ENCODE measurements around the gene DGKQ. TPM values are rescaled to one million over a fixed set of nuclear protein-coding genes. Genes with fewer than 3 reads are reported as not detected.
"Not testable (repeated sequence)": the region's sequence is repeated elsewhere in the genome, so short reads cannot be mapped to it uniquely, and the experiment has no call there.

Gene DGKQ
- total RNA-seq, 4 donors from 2014 or later = 4.8 to 10.2 (median 8.1) TPM

DNA sequence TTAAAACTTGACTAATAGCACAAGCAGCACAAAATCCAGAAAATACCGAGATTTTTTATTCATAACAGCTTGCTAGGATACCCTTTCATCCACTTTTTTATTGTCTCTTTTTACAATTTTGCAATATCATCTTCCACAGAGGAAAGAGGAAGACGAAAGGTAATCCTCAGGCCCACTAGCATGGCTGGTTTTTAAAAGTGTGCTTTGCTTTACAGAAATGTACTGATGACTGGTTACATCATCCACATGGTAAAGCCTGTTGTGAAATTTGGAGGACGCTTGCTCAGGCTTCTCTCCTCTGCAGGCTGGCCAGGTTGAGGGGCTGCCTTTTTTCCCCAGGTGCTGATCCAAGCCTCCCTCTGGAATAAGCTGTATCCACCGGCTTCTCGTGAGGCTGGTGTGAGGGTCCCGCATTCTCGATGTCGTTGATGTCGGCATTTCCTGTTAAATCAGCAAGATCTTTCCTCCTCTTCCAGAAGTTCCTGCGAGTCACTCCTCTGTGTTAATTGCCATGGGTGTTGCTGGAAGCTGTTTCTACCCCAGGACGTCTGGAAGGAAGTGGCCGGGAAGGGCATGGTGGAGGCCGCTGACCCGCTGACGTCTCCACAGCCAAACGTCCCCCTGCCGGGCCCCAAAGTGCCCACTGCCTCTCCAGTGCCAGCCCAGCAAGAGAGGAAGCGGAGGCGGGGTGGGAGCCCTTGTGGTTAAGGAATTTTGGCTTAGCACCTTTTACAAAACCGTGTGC, 5.8 kb upstream of the DGKQ start:
- DNase-seq (ENCODE audit: low spot score) (no peak), ATAC-seq (ENCODE audit: low FRiP score) (peak; percentile 36)
- TF ChIP-seq, protein P1, sequence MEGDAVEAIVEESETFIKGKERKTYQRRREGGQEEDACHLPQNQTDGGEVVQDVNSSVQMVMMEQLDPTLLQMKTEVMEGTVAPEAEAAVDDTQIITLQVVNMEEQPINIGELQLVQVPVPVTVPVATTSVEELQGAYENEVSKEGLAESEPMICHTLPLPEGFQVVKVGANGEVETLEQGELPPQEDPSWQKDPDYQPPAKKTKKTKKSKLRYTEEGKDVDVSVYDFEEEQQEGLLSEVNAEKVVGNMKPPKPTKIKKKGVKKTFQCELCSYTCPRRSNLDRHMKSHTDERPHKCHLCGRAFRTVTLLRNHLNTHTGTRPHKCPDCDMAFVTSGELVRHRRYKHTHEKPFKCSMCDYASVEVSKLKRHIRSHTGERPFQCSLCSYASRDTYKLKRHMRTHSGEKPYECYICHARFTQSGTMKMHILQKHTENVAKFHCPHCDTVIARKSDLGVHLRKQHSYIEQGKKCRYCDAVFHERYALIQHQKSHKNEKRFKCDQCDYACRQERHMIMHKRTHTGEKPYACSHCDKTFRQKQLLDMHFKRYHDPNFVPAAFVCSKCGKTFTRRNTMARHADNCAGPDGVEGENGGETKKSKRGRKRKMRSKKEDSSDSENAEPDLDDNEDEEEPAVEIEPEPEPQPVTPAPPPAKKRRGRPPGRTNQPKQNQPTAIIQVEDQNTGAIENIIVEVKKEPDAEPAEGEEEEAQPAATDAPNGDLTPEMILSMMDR (IDR thresholded peaks at IDR 0.05) = no peak

DNA sequence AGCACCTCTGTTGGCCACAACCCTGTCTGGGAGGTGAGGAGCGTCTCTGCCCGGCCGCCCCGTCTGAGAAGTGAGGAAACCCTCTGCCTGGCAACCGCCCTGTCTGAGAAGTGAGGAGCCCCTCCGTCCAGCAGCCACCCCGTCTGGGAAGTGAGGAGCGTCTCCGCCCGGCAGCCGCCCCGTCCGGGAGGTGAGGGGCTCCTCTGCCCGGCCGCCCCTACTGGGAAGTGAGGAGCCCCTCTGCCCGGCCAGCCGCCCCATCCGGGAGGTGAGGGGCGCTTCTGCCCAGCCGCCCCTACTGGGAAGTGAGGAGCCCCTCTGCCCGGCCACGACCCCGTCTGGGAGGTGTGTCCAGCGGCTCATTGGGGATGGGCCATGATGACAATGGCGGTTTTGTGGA, 2.6 kb upstream of the DGKQ start:
- ATAC-seq (ENCODE audit: low FRiP score); DNase-seq (ENCODE audit: low spot score): not testable (repeated sequence)

DNA sequence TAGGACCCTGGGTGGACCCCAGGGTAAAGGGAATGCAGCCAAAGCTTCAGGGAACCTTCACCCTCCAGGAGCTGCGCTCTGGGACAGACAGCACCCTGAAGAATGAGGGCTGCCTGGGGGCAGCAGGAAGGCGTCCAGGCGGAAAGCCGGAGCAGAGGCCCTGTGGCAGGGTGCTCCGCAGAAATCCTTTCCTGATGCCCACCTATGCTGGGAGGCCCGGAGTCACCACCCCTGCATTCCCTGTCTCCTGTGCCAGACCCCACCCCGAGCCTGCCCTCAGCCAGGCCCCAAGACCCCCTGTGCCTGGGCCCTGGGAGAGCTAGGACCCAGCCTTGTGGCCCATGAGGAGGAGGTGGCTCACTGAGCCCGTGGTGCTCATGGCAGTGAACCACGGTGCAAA, 1.3 kb upstream of the DGKQ start:
- ATAC-seq (ENCODE audit: low FRiP score) (no peak), DNase-seq (ENCODE audit: low spot score) (no peak)
- TF ChIP-seq, protein P1 (IDR thresholded peaks at IDR 0.05) = no peak

DNA sequence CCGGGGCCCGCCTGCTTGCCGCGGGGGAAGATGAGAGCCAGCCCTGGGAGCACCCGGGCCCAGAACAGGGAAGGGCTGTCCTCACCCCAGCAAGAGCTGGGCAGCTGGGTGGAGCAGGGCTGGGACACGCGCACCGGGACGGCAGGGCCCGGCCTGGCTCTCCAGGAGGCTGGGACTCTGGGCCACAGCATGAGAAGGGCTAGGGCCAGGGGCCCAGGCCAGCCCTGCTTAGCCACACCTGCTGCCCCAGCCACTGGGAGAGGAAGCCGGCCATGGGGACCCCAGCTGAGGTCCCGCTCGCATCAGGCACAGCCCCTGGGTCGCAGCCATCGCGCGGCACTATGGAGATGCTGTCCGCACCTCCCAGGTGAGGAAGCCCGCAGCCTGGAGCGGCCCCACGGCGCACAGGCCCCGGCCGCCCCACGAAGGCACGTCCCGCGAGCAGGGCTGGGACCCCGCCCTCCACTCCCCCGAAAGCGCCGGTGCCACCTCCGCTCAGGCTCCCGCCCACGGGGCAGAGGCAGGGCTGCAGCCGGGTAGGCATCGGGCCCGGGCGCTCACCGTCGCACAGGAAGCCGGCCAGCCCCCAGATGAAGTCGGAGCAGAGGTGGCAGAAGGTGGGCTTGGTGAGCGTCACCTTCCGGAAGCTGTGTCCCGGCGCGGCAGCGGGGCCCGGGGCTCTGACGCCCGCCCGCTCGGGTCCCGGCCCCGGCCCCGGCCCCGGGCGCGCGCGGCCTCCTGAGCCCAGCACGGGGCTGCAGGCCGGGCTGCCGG, 531 bp downstream of the DGKQ start:
- DNase-seq (ENCODE audit: low spot score) (no peak), ATAC-seq (ENCODE audit: low FRiP score) (peak; percentile 52)
- TF ChIP-seq, protein P1 (IDR thresholded peaks at IDR 0.05) = no peak

DNA sequence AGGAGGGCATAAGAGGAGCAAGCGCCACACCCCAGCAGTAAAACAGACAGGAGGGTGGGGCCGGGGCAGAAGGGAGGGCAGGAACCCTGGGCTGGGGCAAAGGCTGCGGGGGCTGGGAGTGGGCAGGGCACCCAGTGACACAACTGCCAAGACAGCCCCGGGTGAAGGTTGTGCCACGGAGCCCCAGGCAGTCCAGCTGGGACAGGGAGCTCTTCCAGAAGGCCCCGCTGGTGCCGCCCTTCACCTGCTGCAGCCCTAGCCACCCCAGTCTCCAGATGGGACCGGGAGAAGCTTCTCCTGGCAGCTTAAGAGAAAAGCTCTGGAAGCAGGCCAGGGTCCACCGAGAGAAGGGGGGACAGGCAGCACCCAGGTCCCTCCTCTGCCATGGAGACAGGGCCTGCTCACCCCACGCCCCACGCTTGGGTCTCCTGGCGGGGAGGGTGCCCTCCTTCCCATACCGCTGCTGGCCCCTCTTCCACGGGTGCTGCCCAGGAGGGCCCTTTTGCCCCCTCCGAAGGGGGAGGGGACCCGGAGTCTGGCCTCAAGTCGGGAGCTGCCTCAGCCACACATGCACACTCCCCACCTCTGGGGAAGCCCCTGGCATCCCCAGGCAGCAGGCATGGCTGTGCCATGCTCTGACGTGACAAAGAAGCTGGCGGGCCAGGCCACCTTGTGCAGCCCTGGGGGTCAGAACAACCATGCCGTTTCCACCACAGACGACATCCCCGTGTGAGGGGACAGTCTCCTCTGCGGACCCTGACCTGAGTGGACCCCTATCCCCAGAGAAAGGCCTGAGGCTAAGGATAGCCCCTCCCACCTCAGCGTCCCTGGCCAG, 1.5 kb downstream of the DGKQ start:
- TF ChIP-seq, protein P1 (IDR thresholded peaks at IDR 0.05) = no peak
- DNase-seq (ENCODE audit: low spot score) = no peak
- ATAC-seq (ENCODE audit: low FRiP score) = no peak

DNA sequence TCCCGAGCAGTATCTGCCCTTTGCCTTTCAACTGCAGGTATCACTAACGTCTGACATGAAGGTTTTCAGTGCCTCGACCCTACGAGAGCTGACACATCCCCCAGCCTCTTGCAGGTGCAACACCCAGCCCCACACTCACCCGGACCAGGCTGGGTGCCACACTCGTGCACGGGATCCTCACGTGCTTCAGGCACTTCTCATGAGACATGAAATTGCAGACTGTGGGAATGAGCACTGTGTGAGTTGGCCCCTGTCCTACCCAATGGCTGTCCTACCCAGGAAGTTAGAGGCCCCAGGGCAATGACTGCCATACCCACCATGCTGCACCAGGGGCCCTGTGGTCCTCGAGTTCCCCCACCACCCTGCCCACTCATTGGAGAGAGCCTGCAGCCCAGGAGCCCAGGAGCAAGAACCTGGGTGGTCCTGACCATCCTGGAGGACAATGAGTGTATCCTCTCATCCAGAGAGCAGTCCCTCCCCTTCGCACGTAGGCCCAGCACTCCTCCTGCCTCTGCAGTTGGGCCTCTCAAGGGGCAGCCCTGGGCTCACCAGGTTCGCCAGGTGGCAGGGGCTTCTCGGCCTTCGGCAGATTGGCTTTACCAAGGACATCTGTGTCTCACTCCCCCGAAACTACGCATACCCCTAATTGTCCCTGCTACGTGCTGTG, 2.4 kb downstream of the DGKQ start:
- DNase-seq (ENCODE audit: low spot score) (no peak), ATAC-seq (ENCODE audit: low FRiP score) (no peak)
- TF ChIP-seq, protein P1 (IDR thresholded peaks at IDR 0.05) = no peak

Data from omental fat pad (tissue), 4 donors.